Vagina (tissue), 2 donors: ENCODE results near the gene CCL7. TPM values are rescaled to one million over a fixed set of nuclear protein-coding genes. Genes with fewer than 3 reads are reported as not detected.

Experiments used
- DNase-seq, 2 donors: peaks; one replicate each; pipeline ENCODE4 v3.0.0-alpha.2; 2017; ENCODE audit errors: extremely low spot score in 2 of 2
- H3K27ac ChIP-seq: fragments of 200-600 bp; sonication (generic); one replicate; pipeline ENCODE4 v1.5.1; 2019
- H3K27me3 ChIP-seq: fragments of 200-600 bp; sonication (generic); one replicate; pipeline ENCODE4 v1.5.1; 2019
- H3K36me3 ChIP-seq, 2 donors: fragments of 200-600 bp; sonication (generic); one replicate each; pipeline ENCODE4 v1.5.1; 2017 to 2019
- H3K4me1 ChIP-seq: fragments of 200-600 bp; sonication (generic); one replicate; pipeline ENCODE4 v1.5.1; 2019
- H3K4me3 ChIP-seq, 2 donors: fragments of 200-600 bp; sonication (generic); 1 replicate in 1 of 2; 2 replicates in 1 of 2; pipeline ENCODE4 v1.5.1; 2016 to 2019
- H3K9me3 ChIP-seq: fragments of 200-600 bp; sonication (generic); one replicate; pipeline ENCODE4 v1.5.1; 2019
- POLR2A ChIP-seq, 2 donors: fragments of 450-650 bp; IDR thresholded peaks; one replicate each; pipeline ENCODE4 v1.6.1; 2017; ENCODE audit warnings: antibody characterized with exemption in 2 of 2, mild to moderate bottlenecking in 2 of 2, moderate library complexity in 2 of 2
- POLR2AphosphoS5 ChIP-seq, 2 donors: sonication (generic); formaldehyde crosslinking; IDR thresholded peaks; one replicate each; pipeline ENCODE4 v1.9.0; 2017; ENCODE audit warnings: antibody characterized with exemption in 2 of 2, mild to moderate bottlenecking in 2 of 2, low read depth in 1 of 2; ENCODE audit not compliant: insufficient read depth in 1 of 2
- intact Hi-C: fragments of 100-400 bp; cut with DNase I; formaldehyde crosslinking; loops from one replicate; pipeline ENCODE4 v1.15.1; 2023
- total RNA-seq: library from RNA; depleted of rRNA; stranded (reverse); fragments of >200 nt; gene quantifications from one replicate; pipeline ENCODE4 v1.2.3, GENCODE V29; 2016
- TF ChIP-seq, protein P1 (sequence below), 3 experiments: fragments of 450-650 bp in 2 of 3; fragments of 200-600 bp in 1 of 3; sonication (generic) in 1 of 3; IDR thresholded peaks; one replicate each; pipeline ENCODE4 v1.5.1; 2017 to 2019; ENCODE audit warnings: antibody characterized with exemption in 3 of 3, mild to moderate bottlenecking in 2 of 3, moderate library complexity in 2 of 3

The CCL7 gene
- not detected for total RNA-seq

DNA sequence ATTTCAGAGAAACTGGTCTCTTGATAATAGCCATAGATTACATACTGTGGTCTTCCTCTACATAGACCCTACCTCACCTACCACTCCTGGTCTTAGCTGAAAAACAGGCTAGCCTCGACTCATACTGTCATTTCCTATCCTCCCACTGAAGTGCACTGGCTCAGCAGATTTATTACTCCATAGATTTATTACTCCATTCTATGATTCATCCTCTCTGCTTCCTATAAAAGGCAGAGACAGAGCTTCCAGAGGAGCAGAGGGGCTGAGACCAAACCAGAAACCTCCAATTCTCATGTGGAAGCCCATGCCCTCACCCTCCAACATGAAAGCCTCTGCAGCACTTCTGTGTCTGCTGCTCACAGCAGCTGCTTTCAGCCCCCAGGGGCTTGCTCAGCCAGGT is at the start of gene CCL7:
TSS of gene CCL7 (plus strand) at position 253 of the 400 bp plus-strand sequence. CDS start at position 323, 70 bp downstream.
- Histone ChIP-seq H3K27ac (no peak within 1 kb of the TSS), H3K9me3 (no peaks in the 10 kb centered on the region), H3K4me3 (no peak within 1 kb of the TSS), H3K36me3 (no peaks in the 10 kb centered on the region), H3K27me3 (no peaks in the 10 kb centered on the region), H3K4me1 (peaks cover 9% of the 10 kb centered on the region)
- intact Hi-C loops: no loop called here
- no peak for DNase-seq
- no peak for TF ChIP-seq POLR2AphosphoS5 (IDR thresholded peaks at IDR 0.05; ENCODE audit: insufficient read depth in 1 of 2, low read depth in 1 of 2)
- TF ChIP-seq, protein P1, sequence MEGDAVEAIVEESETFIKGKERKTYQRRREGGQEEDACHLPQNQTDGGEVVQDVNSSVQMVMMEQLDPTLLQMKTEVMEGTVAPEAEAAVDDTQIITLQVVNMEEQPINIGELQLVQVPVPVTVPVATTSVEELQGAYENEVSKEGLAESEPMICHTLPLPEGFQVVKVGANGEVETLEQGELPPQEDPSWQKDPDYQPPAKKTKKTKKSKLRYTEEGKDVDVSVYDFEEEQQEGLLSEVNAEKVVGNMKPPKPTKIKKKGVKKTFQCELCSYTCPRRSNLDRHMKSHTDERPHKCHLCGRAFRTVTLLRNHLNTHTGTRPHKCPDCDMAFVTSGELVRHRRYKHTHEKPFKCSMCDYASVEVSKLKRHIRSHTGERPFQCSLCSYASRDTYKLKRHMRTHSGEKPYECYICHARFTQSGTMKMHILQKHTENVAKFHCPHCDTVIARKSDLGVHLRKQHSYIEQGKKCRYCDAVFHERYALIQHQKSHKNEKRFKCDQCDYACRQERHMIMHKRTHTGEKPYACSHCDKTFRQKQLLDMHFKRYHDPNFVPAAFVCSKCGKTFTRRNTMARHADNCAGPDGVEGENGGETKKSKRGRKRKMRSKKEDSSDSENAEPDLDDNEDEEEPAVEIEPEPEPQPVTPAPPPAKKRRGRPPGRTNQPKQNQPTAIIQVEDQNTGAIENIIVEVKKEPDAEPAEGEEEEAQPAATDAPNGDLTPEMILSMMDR (IDR thresholded peaks at IDR 0.05): no peak
- TF ChIP-seq POLR2A (IDR thresholded peaks at IDR 0.05): no peak

DNA sequence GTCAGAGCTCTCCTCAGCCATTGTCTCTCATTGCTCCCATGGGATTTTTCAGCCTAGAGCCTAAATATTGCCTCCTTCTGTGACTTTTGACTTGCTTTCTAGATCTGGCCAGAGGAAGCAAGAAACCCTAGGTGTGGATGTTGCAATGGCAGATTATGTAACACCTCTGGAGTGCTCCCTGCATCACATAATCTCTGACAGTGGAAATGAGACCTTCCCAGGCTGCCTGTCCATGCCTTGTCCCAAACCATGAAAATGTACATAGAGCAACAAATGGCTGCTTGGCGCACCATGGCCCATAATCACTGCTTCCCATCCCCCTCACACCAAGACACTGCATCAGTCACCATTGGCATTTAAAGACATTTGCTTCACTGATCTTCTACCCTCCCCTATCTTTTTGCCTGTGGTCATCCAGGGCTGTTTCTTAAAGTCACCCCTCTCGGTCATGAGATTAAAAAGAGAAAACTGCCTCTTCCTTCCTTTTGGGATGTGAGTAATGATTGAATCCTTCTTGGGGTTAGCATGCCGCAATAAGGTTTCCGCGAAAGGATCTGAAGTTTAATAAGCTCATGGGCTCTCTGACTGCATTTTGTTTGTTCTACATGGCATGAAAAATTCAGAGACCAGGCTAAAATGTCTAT is 49.1 kb upstream of the CCL7 start:
- intact Hi-C loops: no loop called here
- no peak for DNase-seq
- H3K9me3 ChIP-seq: no peaks in the 10 kb centered on the region
- H3K4me3 ChIP-seq: no peak overlapping the region
- H3K27me3 ChIP-seq: no peaks in the 10 kb centered on the region
- no peak overlapping the region for H3K27ac ChIP-seq
- H3K36me3 ChIP-seq: no peaks in the 10 kb centered on the region
- no peaks in the 10 kb centered on the region for H3K4me1 ChIP-seq
- TF ChIP-seq POLR2A (IDR thresholded peaks at IDR 0.05) (no peak), POLR2AphosphoS5 (IDR thresholded peaks at IDR 0.05; ENCODE audit: insufficient read depth in 1 of 2, low read depth in 1 of 2) (no peak)
- TF ChIP-seq, protein P1 (IDR thresholded peaks at IDR 0.05): no peak

DNA sequence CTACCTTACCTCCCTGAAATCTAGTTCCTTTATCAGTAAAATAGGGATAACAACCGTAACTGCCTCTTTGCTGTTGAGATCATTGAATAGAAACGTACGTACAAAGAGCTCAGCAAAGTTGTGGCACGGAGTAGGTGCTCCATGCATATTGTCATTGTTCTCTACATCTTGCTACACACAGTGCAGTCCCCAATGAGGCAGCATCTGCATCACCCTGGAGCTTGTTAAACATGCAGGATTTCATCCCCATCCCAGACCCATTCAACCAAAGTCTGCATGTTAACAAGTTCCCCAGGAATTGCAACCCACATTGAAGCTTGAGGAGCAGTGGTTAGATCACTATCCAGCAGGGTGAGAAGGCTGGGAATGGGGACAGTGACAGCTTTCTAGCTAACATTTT is 48.6 kb upstream of the CCL7 start:
- intact Hi-C loops: no loop called here
- DNase-seq: no peak
- Histone ChIP-seq H3K36me3 (no peaks in the 10 kb centered on the region), H3K4me1 (no peaks in the 10 kb centered on the region), H3K27me3 (no peaks in the 10 kb centered on the region), H3K9me3 (no peaks in the 10 kb centered on the region), H3K27ac (no peak overlapping the region), H3K4me3 (no peak overlapping the region)
- TF ChIP-seq POLR2AphosphoS5 (IDR thresholded peaks at IDR 0.05; ENCODE audit: insufficient read depth in 1 of 2, low read depth in 1 of 2) (no peak), POLR2A (IDR thresholded peaks at IDR 0.05) (no peak)
- TF ChIP-seq, protein P1 (IDR thresholded peaks at IDR 0.05): no peak

DNA sequence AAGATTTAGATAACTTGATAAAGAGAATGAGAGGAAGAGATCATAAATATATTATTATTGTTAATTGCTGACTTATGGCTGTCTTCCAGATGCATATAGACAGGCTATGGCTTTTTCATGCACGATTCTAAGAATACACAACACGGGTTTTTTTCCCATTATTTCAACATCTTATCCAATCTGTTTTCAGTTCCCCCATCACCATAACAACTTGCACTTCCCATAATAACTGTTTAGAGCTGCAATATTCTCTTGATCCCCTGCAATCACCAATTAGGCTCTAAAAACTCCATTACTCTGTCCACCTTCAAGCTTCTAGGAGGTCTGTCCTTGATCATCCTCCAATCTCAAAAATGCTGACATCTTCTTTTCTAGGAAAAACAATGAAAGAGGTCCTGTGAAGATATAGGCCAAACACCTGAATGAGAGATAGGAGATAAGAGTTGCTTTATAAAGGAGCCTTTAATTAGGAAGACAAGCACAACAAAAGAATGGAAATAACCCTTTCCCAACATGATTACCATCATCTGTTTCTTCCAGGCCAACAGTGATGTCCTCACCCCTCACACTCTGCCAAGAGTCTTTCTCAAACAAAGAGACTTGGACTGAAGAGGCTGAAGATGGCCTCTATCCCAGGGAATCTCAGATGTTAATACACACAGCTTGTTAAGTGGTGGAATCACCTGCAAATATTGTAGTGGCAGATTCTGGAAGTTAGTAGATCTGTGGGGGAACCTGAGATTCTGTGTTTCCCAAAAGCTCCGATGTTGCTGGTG is 47.1 kb upstream of the CCL7 start:
- H3K9me3 ChIP-seq: no peaks in the 10 kb centered on the region
- H3K27ac ChIP-seq: no peak overlapping the region
- H3K4me3 ChIP-seq: no peak overlapping the region
- H3K36me3 ChIP-seq: no peaks in the 10 kb centered on the region
- no peak for DNase-seq
- no peaks in the 10 kb centered on the region for H3K4me1 ChIP-seq
- TF ChIP-seq, protein P1 (IDR thresholded peaks at IDR 0.05): no peak
- no peak for TF ChIP-seq POLR2A (IDR thresholded peaks at IDR 0.05)
- TF ChIP-seq POLR2AphosphoS5 (IDR thresholded peaks at IDR 0.05; ENCODE audit: insufficient read depth in 1 of 2, low read depth in 1 of 2): no peak
- no peaks in the 10 kb centered on the region for H3K27me3 ChIP-seq
- intact Hi-C loops: no loop called here

DNA sequence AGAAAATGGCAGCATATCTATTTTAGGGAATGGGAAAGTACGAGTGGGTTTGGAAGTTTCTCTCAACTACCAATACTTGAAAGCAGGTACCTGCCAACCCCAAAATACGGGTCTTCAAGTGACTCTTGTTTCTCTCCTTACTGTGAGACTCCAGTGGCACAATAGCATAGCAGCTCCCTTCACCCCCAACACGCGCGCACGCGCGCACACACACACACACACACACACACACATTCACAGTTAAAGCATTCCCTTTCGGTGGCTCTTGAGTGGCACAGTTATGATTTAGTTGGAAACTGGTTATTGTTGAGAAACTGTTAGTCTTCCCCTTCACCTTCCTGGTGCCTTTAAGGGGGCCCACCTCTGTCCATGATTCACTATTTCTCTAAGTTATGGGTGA is 45.0 kb upstream of the CCL7 start:
- no peak for TF ChIP-seq POLR2A (IDR thresholded peaks at IDR 0.05)
- TF ChIP-seq, protein P1 (IDR thresholded peaks at IDR 0.05): no peak
- no peak for TF ChIP-seq POLR2AphosphoS5 (IDR thresholded peaks at IDR 0.05; ENCODE audit: insufficient read depth in 1 of 2, low read depth in 1 of 2)
- Histone ChIP-seq H3K4me3 (no peak overlapping the region), H3K9me3 (no peaks in the 10 kb centered on the region), H3K27me3 (no peaks in the 10 kb centered on the region), H3K4me1 (no peaks in the 10 kb centered on the region), H3K36me3 (no peaks in the 10 kb centered on the region), H3K27ac (no peak overlapping the region)
- no peak for DNase-seq
- intact Hi-C loops: no loop called here
